HUES48 (cell line): ENCODE data around the gene FASTKD3.

ENCODE experiments used
- H3K27ac ChIP-seq: one replicate; pipeline ENCODE4 v1.7.0; 2013; ENCODE audit warnings: low read depth, low read length, inconsistent platforms
- H3K27me3 ChIP-seq: 2 replicates; pipeline ENCODE4 v1.6.1; 2013; ENCODE audit warnings: mild to moderate bottlenecking, low read length; ENCODE audit not compliant: control insufficient read depth, insufficient read depth
- H3K36me3 ChIP-seq: 2 replicates; pipeline ENCODE4 v1.6.1; 2013; ENCODE audit warnings: low read length; ENCODE audit not compliant: control insufficient read depth, insufficient read depth
- H3K4me1 ChIP-seq: 2 replicates; pipeline ENCODE4 v1.6.1; 2013; ENCODE audit warnings: mild to moderate bottlenecking, low read length; ENCODE audit not compliant: control insufficient read depth, insufficient read depth
- H3K4me3 ChIP-seq: 2 replicates; pipeline ENCODE4 v1.5.1; 2013; ENCODE audit warnings: mild to moderate bottlenecking, low read depth, low read length
- H3K9ac ChIP-seq: 2 replicates; pipeline ENCODE4 v1.6.1; 2013; ENCODE audit warnings: mild to moderate bottlenecking, low read depth, low read length, moderate library complexity
- H3K9me3 ChIP-seq: 2 replicates; pipeline ENCODE4 v1.6.1; 2013; ENCODE audit warnings: low read length; ENCODE audit not compliant: control insufficient read depth, insufficient read depth

FASTKD3 gene

GRCh38 chr5:7848296-7848695 lies 20.5 kb downstream of the FASTKD3 start:
- Histone ChIP-seq H3K9ac (no peak overlapping the region), H3K9me3 (no peaks in the 10 kb centered on the region), H3K4me1 (peaks cover 7% of the 10 kb centered on the region; the same call in 1 of the 2 replicates), H3K27me3 (peaks cover 15% of the 10 kb centered on the region), H3K27ac (no peak overlapping the region), H3K4me3 (no peak overlapping the region), H3K36me3 (no peaks in the 10 kb centered on the region)

DNA sequence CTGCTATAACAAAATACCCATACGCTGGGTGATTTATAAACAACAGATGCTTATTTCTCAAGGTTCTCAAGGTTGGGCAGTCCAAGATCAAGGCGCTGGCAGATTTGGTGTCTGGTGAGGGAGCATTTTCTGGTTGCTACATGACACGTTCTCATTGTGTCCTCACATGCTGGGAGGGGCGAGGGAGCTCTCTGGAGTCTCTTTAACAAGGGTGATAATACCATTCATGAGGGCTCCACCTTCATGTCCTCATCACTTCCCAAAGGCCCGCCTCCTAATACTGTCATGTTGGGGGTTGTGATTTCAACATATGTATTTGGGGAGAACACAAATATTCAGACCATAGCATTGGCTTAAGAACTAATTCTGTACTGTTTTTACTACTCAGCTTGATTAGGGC lies 22.5 kb downstream of the FASTKD3 start:
- H3K9me3 ChIP-seq: no peaks in the 10 kb centered on the region
- H3K27ac ChIP-seq: no peak overlapping the region
- no peak overlapping the region for H3K9ac ChIP-seq
- H3K27me3 ChIP-seq: peaks cover 15% of the 10 kb centered on the region
- H3K4me3 ChIP-seq: no peak overlapping the region
- H3K36me3 ChIP-seq: no peaks in the 10 kb centered on the region
- H3K4me1 ChIP-seq: peaks cover 7% of the 10 kb centered on the region; the same call in 1 of the 2 replicates

GRCh38 chr5:7845557-7845956 lies 23.3 kb downstream of the FASTKD3 start:
- Histone ChIP-seq H3K27ac (no peak overlapping the region), H3K9me3 (no peaks in the 10 kb centered on the region), H3K27me3 (peaks cover 15% of the 10 kb centered on the region), H3K4me3 (no peak overlapping the region), H3K36me3 (no peaks in the 10 kb centered on the region), H3K9ac (no peak overlapping the region), H3K4me1 (peaks cover 7% of the 10 kb centered on the region; the same call in 1 of the 2 replicates)

GRCh38 chr5:7844901-7845300 lies 23.9 kb downstream of the FASTKD3 start:
- no peaks in the 10 kb centered on the region for H3K9me3 ChIP-seq
- H3K9ac ChIP-seq: no peak overlapping the region
- H3K27ac ChIP-seq: no peak overlapping the region
- H3K36me3 ChIP-seq: no peaks in the 10 kb centered on the region
- peaks cover 15% of the 10 kb centered on the region for H3K27me3 ChIP-seq
- no peak overlapping the region for H3K4me3 ChIP-seq
- peaks cover 7% of the 10 kb centered on the region; the same call in 1 of the 2 replicates for H3K4me1 ChIP-seq

- H3K27ac ChIP-seq: no peak overlapping the region
- H3K27me3 ChIP-seq: no peaks in the 10 kb centered on the region
- no peak overlapping the region for H3K9ac ChIP-seq
- no peak overlapping the region for H3K4me3 ChIP-seq
- H3K4me1 ChIP-seq: no peaks in the 10 kb centered on the region
- no peaks in the 10 kb centered on the region for H3K36me3 ChIP-seq
- no peaks in the 10 kb centered on the region for H3K9me3 ChIP-seq
Measured at GRCh38 chr5:7842531-7842930, 26.3 kb downstream of the FASTKD3 start.

- Histone ChIP-seq H3K36me3 (no peaks in the 10 kb centered on the region), H3K27me3 (no peaks in the 10 kb centered on the region), H3K9me3 (no peaks in the 10 kb centered on the region), H3K27ac (no peak overlapping the region), H3K4me1 (no peaks in the 10 kb centered on the region), H3K9ac (no peak overlapping the region), H3K4me3 (no peak overlapping the region)
Measured at GRCh38 chr5:7837403-7837802, 31.4 kb downstream of the FASTKD3 start.

DNA sequence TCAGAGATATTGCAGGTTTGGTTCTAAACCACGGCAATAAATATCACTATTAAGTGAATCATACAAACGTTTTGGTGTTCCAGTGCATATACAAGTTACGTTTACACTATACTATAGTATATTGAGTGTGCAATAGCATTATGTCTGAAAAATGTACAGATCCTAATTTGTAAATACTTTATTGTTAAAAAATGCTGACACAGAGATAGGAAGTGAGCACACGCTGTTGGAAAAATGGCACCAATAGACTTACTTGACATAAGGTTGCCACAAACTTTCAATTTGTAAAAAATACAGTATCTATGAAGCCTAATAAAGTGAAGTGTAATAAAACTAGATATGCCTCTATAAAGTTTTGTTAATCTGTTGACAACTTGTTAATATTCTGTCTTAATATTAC lies 33.8 kb downstream of the FASTKD3 start:
- Histone ChIP-seq H3K4me1 (no peaks in the 10 kb centered on the region), H3K4me3 (no peak overlapping the region), H3K9me3 (no peaks in the 10 kb centered on the region), H3K27ac (no peak overlapping the region), H3K27me3 (no peaks in the 10 kb centered on the region), H3K9ac (no peak overlapping the region), H3K36me3 (no peaks in the 10 kb centered on the region)

GRCh38 chr5:7828269-7828668 lies 40.6 kb downstream of the FASTKD3 start:
- Histone ChIP-seq H3K4me1 (no peaks in the 10 kb centered on the region), H3K4me3 (no peak overlapping the region), H3K27me3 (no peaks in the 10 kb centered on the region), H3K9ac (no peak overlapping the region), H3K9me3 (no peaks in the 10 kb centered on the region), H3K27ac (no peak overlapping the region), H3K36me3 (peaks cover 11% of the 10 kb centered on the region; the same call in 1 of the 2 replicates)

GRCh38 chr5:7827610-7828009 lies 41.2 kb downstream of the FASTKD3 start:
- Histone ChIP-seq H3K9ac (no peak overlapping the region), H3K27ac (no peak overlapping the region), H3K4me3 (no peak overlapping the region), H3K27me3 (no peaks in the 10 kb centered on the region), H3K36me3 (peaks cover 17% of the 10 kb centered on the region), H3K4me1 (no peaks in the 10 kb centered on the region), H3K9me3 (no peaks in the 10 kb centered on the region)

DNA sequence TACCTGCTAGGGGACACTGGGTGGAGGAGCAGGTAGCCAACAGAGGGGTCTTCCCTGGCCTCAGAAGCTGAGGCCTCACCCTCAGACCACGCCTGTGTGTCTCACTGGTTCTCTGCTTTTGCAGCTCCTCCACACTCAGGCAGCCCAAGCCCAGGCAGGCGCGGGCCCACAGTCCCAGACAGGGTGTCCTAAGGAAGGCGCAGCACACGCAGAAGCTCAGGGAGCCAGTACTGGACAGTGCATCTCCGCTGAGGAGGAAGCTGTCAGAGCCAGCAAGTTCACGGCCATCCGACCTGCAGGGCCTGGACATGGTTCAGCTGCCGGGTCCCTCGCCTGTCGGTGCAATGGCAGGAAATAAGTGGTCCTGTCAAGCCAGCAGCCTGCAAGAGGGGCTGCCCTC lies 43.2 kb downstream of the FASTKD3 start:
- Histone ChIP-seq H3K9ac (no peak overlapping the region), H3K27ac (no peak overlapping the region), H3K36me3 (peaks cover 31% of the 10 kb centered on the region), H3K9me3 (no peaks in the 10 kb centered on the region), H3K4me3 (no peak overlapping the region), H3K4me1 (no peaks in the 10 kb centered on the region), H3K27me3 (no peaks in the 10 kb centered on the region)

DNA sequence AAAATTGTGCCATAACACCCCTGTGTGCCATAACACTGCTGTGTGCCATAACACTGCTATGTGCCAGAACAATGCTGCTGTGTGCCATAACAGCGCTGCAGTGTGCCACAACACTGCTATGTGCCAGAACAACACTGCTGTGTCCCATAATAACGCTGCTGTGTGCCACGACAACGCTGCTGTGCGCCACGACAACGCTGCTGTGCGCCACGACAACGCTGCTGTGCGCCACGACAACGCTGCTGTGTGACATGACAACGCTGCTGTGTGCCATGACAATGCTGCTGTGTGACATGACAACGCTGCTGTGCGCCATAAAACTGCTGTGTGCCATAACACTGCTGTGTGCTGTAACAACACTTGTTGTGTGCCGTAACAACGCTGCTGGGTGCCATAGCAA lies 43.8 kb downstream of the FASTKD3 start:
- H3K27me3 ChIP-seq: no peaks in the 10 kb centered on the region
- no peaks in the 10 kb centered on the region for H3K9me3 ChIP-seq
- H3K27ac ChIP-seq: no peak overlapping the region
- H3K4me3 ChIP-seq: no peak overlapping the region
- no peaks in the 10 kb centered on the region for H3K4me1 ChIP-seq
- peaks cover 31% of the 10 kb centered on the region for H3K36me3 ChIP-seq
- H3K9ac ChIP-seq: no peak overlapping the region

GRCh38 chr5:7823594-7823993 lies 45.2 kb downstream of the FASTKD3 start:
- no peaks in the 10 kb centered on the region for H3K4me1 ChIP-seq
- H3K9ac ChIP-seq: no peak overlapping the region
- H3K27ac ChIP-seq: no peak overlapping the region
- no peak overlapping the region for H3K4me3 ChIP-seq
- H3K36me3 ChIP-seq: peaks cover 39% of the 10 kb centered on the region
- H3K9me3 ChIP-seq: no peaks in the 10 kb centered on the region
- no peaks in the 10 kb centered on the region for H3K27me3 ChIP-seq
